Esophagus muscularis mucosa (tissue), 4 donors: ENCODE results near the gene GATA3. TPM values are rescaled to one million over a fixed set of nuclear protein-coding genes. Genes with fewer than 3 reads are reported as not detected.

Source experiments
- DNase-seq: peaks from one replicate; pipeline ENCODE4 v3.0.0-alpha.2; 2017; ENCODE audit errors: extremely low spot score
- H3K27ac ChIP-seq, 4 donors: fragments of 200-600 bp; sonication (generic); replicated peaks in 1 of 4; 1 replicate in 3 of 4; 2 replicates in 1 of 4; pipeline ENCODE4 v1.5.1; 2016 to 2019; ENCODE audit warnings: mild to moderate bottlenecking in 1 of 4
- H3K27me3 ChIP-seq, 4 donors: fragments of 200-600 bp; sonication (generic); one replicate each; pipeline versions ENCODE4 v1.5.1 to v1.6.0; 2016 to 2019
- H3K36me3 ChIP-seq, 4 donors: fragments of 200-600 bp; sonication (generic); one replicate each; pipeline ENCODE4 v1.5.1; 2016 to 2019
- H3K4me1 ChIP-seq, 4 donors: fragments of 200-600 bp; sonication (generic); one replicate each; pipeline ENCODE4 v1.5.1; 2016 to 2019
- H3K4me3 ChIP-seq, 4 donors: fragments of 200-600 bp; sonication (generic); 1 replicate in 2 of 4; 2 replicates in 2 of 4; pipeline ENCODE4 v1.5.1; 2016 to 2019; ENCODE audit warnings: mild to moderate bottlenecking in 4 of 4, moderate library complexity in 1 of 4
- H3K9me3 ChIP-seq, 4 donors: fragments of 200-600 bp; sonication (generic); 1 replicate in 3 of 4; 2 replicates in 1 of 4; pipeline ENCODE4 v1.5.1; 2016 to 2019
- CTCF ChIP-seq, 3 experiments: fragments of 200-600 bp in 2 of 3; fragments of 450-650 bp in 1 of 3; sonication (generic) in 2 of 3; IDR thresholded peaks; one replicate each; pipeline ENCODE4 v1.5.1; 2017 to 2019; ENCODE audit warnings: antibody characterized with exemption in 3 of 3, mild to moderate bottlenecking in 2 of 3, moderate library complexity in 1 of 3
- EP300 ChIP-seq: sonication (generic); formaldehyde crosslinking; IDR thresholded peaks from one replicate; pipeline ENCODE4 v1.6.1; 2017; ENCODE audit warnings: antibody characterized with exemption
- POLR2A ChIP-seq: fragments of 450-650 bp; IDR thresholded peaks from one replicate; pipeline ENCODE4 v1.6.1; 2017; ENCODE audit warnings: antibody characterized with exemption, moderate library complexity, mild to moderate bottlenecking, low read depth
- POLR2AphosphoS5 ChIP-seq, 2 donors: sonication (generic); formaldehyde crosslinking; IDR thresholded peaks; one replicate each; pipeline ENCODE4 v1.6.1; 2017; ENCODE audit warnings: antibody characterized with exemption in 2 of 2
- WGBS: methylation state at CpG from one replicate; pipeline ENCODE4 v1.1.5; 2018; 5-methylcytosine and 5-hydroxymethylcytosine counted together
- intact Hi-C: fragments of 100-400 bp; cut with DNase I; formaldehyde crosslinking; loops from one replicate; pipeline ENCODE4 v1.15.1; 2023
- total RNA-seq, 4 donors: library from RNA; depleted of rRNA; stranded (reverse); fragments of >200 nt; gene quantifications; one replicate each; pipeline versions ENCODE4 v1.1.0 to v1.2.1, GENCODE V29; 2016

The GATA3 gene
- total RNA-seq, 4 donors from 2014 or later = 0.19 to 0.46 (median 0.33) TPM; not detected in 1

DNA sequence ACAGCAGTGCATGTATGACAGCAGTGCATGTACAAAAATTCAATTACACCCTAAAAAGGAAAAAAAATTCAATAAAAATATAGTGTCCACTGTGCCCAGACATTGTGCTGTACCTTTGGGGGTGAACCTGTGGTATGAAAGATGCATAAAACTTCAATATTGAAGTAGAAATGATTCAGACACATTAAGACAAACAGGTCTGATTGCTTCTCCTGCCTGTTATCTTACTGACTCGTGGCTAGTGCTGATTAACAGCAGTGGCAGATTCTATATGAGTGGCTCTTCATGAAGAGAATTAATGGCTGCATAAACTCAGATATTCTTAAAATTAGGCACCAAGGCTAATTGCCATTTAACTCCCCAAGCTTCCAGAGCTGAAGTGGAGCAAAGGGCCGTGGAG lies 37.9 kb downstream of the GATA3 start:
- H3K27me3 ChIP-seq = peaks cover 0 to 14% (median 0%) of the 10 kb centered on the region in 4 donors
- no peak overlapping the region for H3K27ac ChIP-seq
- WGBS = 94% methylated on average over 2 of the region's 2 CpGs
- H3K4me3 ChIP-seq = no peak overlapping the region
- no peaks in the 10 kb centered on the region for H3K9me3 ChIP-seq
- no peaks in the 10 kb centered on the region for H3K36me3 ChIP-seq
- no peak for TF ChIP-seq POLR2AphosphoS5 (IDR thresholded peaks at IDR 0.05)
- no peak for TF ChIP-seq EP300
- no peak for TF ChIP-seq CTCF (IDR thresholded peaks at IDR 0.05)
- no peak for TF ChIP-seq POLR2A
- intact Hi-C loops = no loop called here
- no peaks in the 10 kb centered on the region for H3K4me1 ChIP-seq
- DNase-seq = no peak

- no peak for TF ChIP-seq POLR2A
- TF ChIP-seq POLR2AphosphoS5 (IDR thresholded peaks at IDR 0.05) = no peak
- TF ChIP-seq EP300 = no peak
- TF ChIP-seq CTCF (IDR thresholded peaks at IDR 0.05) = no peak
- H3K27me3 ChIP-seq = no peaks in the 10 kb centered on the region
- WGBS = 49% methylated on average over 14 of the region's 14 CpGs
- intact Hi-C loops = no loop called here
- no peaks in the 10 kb centered on the region for H3K9me3 ChIP-seq
- H3K36me3 ChIP-seq = no peaks in the 10 kb centered on the region
- no peak overlapping the region for H3K27ac ChIP-seq
- no peak overlapping the region for H3K4me3 ChIP-seq
- no peaks in the 10 kb centered on the region for H3K4me1 ChIP-seq
- DNase-seq = no peak
Observed at GRCh38 chr10:8095959-8096358, 41.5 kb downstream of the GATA3 start.

- H3K4me1 ChIP-seq = no peaks in the 10 kb centered on the region
- H3K4me3 ChIP-seq = no peak overlapping the region
- no peak overlapping the region for H3K27ac ChIP-seq
- peaks cover 0 to 6% (median 0%) of the 10 kb centered on the region in 4 donors for H3K27me3 ChIP-seq
- 93% methylated on average over 5 of the region's 5 CpGs for WGBS
- intact Hi-C loops = no loop called here
- no peak for DNase-seq
- H3K36me3 ChIP-seq = no peaks in the 10 kb centered on the region
- TF ChIP-seq CTCF (IDR thresholded peaks at IDR 0.05) = no peak
- TF ChIP-seq POLR2A = no peak
- TF ChIP-seq EP300 = no peak
- TF ChIP-seq POLR2AphosphoS5 (IDR thresholded peaks at IDR 0.05) = no peak
- no peaks in the 10 kb centered on the region for H3K9me3 ChIP-seq
Observed at GRCh38 chr10:8096931-8097330, 42.4 kb downstream of the GATA3 start.

- Histone ChIP-seq H3K9me3 (no peaks in the 10 kb centered on the region), H3K4me3 (no peak overlapping the region), H3K4me1 (no peaks in the 10 kb centered on the region), H3K27ac (no peak overlapping the region), H3K36me3 (no peaks in the 10 kb centered on the region), H3K27me3 (peaks cover 0 to 35% (median 4%) of the 10 kb centered on the region in 4 donors)
- 87% methylated on average over 4 of the region's 4 CpGs for WGBS
- intact Hi-C loops = no loop called here
- no peak for TF ChIP-seq CTCF (IDR thresholded peaks at IDR 0.05)
- no peak for TF ChIP-seq POLR2AphosphoS5 (IDR thresholded peaks at IDR 0.05)
- TF ChIP-seq EP300 = no peak
- no peak for TF ChIP-seq POLR2A
- no peak for DNase-seq
Observed at GRCh38 chr10:8100366-8100765, 45.9 kb downstream of the GATA3 start.

DNA sequence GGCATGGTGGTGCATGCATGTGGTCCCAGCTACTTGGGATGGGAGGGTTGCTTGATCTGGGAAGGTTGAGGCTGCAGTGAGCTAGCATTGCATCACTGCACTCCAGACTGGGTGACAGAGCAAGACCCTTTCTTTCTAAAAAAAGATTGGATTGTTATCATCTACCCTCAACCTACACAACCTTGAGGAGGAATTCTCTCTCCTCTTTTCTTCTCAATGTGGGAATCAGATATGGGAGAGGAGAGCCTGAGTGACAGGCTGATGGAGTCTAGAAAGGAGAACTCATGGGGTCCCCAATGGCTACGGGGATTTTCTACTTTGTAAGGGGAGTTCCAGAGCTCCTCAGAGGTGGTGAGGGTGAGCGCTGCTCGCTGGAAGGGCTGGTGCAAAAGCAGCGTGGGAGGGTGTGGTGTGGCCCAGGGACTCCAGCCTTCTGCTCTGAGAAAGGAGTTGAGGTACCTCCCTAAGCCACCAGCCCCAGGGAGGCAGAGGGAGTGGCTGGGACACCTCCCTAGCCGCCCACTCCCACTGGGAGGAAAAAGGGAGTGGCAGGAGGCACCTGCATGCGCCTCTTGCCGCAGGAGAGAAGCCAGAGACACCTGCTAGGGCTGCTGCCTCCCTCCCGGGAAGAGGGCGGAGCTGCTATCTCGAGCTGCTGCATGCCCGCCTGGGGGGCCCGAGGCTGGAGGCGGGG lies 48.4 kb downstream of the GATA3 start:
- Histone ChIP-seq H3K9me3 (no peaks in the 10 kb centered on the region), H3K4me3 (no peak overlapping the region), H3K36me3 (no peaks in the 10 kb centered on the region), H3K27me3 (peaks cover 0 to 46% (median 4%) of the 10 kb centered on the region in 4 donors), H3K4me1 (no peaks in the 10 kb centered on the region), H3K27ac (no peak overlapping the region)
- WGBS = 51% methylated on average over 13 of the region's 13 CpGs
- intact Hi-C loops = no loop called here
- no peak for DNase-seq
- TF ChIP-seq POLR2A (no peak), CTCF (IDR thresholded peaks at IDR 0.05) (no peak), POLR2AphosphoS5 (IDR thresholded peaks at IDR 0.05) (no peak), EP300 (no peak)
